ENCODE measurements around the gene RPGR. TPM values are rescaled to one million over a fixed set of nuclear protein-coding genes. Genes with fewer than 3 reads are reported as not detected.

RPGR gene
- polyA plus RNA-seq, 1 donor from 2014 or later = 3.7 TPM

DNA sequence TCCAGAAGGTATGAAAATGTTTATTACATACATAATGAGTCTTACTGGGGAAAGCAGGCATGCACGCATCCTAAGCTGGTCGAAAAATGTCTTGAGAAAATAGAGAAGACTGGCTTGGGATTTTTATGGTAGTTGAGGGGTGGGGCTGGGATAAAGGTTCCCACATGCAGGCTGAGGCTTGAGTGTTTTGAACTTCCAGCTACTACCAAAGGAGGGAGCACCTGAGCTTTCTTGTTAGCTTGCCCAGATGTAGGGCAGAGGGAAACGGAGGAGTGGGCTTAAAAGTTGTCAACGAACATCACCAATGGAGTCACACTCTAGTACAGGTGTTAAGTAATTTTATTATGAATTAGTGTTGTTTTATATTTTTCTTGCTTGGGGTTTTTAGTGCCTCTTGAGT, 67.1 kb downstream of the RPGR start:
- H3K36me3 Mint-ChIP-seq = no peaks in the 10 kb centered on the region
- peaks cover 4% of the 10 kb centered on the region for H3K27me3 Mint-ChIP-seq
- H3K9me3 Mint-ChIP-seq = peaks cover 0 to 3% (median 0%) of the 10 kb centered on the region in 3 donors

GRCh38 chrX:38256019-38256418, 71.3 kb downstream of the RPGR start:
- H3K4me1 Mint-ChIP-seq = peaks cover 0 to 1% (median 0%) of the 10 kb centered on the region in 3 donors
- no peak overlapping the region for H3K4me3 Mint-ChIP-seq
- no peak overlapping the region for H3K27ac Mint-ChIP-seq
- H3K27me3 Mint-ChIP-seq = peaks cover 14% of the 10 kb centered on the region
- peaks cover 0 to 3% (median 0%) of the 10 kb centered on the region in 3 donors for H3K9me3 Mint-ChIP-seq
- H3K36me3 Mint-ChIP-seq = no peaks in the 10 kb centered on the region

More for the DNA sequence above, 67.1 kb downstream of the RPGR start:
- Mint-ChIP-seq H3K4me3 (no peak overlapping the region), H3K4me1 (peaks cover 0 to 1% (median 0%) of the 10 kb centered on the region in 3 donors), H3K27ac (no peak overlapping the region)

DNA sequence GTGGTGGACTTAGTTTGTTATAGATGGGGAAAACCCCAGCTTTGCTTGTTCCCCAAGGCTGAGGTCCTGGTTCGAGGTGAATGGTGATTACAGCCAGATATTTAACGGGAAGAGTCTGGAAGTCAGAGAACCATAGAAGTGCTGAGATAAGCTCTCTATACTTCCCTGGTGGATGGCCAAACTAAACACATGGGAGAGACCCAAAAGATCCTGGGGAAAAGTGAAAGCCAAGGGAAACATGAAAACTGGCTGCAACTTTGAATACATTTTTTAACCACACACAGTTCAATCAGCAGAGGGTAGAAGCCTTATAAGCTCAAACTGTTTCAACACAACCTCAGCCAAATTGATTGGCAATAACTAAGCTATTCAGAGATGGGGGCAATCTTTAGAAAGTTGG, 77.3 kb downstream of the RPGR start:
- Mint-ChIP-seq H3K27me3 (peaks cover 10% of the 10 kb centered on the region), H3K4me3 (no peak overlapping the region), H3K4me1 (no peaks in the 10 kb centered on the region)

DNA sequence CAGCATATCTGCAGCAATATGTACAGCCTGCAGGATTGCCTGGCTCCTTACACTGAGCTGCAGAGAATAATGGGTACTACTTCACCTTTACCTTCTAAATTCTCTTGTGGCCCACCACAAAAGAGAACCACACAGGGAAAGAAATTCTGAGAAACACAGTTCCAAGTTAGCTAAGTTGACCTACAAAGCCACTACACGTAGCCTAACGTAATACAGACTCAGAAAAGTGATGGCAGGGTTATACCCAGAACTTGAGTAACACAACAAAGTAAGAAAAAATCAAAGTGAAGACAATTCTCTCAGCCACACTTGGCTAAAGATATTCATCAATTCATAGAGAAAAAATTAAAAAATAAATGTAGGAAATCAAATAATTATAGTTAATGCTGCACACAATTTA, 80.3 kb downstream of the RPGR start:
- H3K4me1 Mint-ChIP-seq = no peaks in the 10 kb centered on the region
- H3K27me3 Mint-ChIP-seq = peaks cover 10% of the 10 kb centered on the region
- no peaks in the 10 kb centered on the region for H3K36me3 Mint-ChIP-seq
- H3K9me3 Mint-ChIP-seq = no peaks in the 10 kb centered on the region
- H3K27ac Mint-ChIP-seq = no peak overlapping the region
- no peak overlapping the region for H3K4me3 Mint-ChIP-seq

More for the DNA sequence above, 77.3 kb downstream of the RPGR start:
- Mint-ChIP-seq H3K27ac (no peak overlapping the region), H3K9me3 (no peaks in the 10 kb centered on the region), H3K36me3 (no peaks in the 10 kb centered on the region)

DNA sequence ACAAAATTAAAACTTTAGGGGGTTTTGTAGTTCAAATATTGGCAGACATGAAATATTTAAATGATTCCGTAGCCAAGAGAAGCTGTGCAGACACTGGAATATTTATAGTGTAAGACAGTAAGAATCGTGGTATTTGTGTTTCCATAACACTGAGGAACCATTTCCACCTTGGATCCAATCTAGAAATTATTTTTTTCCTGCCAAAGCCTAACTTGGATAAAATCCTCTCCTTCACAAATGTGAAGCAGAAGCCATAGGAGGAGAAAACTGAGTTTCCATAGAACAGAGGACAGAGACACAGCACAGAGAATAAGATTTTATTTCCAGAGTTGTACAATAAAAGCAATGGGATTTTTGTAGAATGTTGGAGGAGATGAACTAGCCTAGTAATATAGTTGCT, 86.8 kb downstream of the RPGR start:
- Mint-ChIP-seq H3K36me3 (no peaks in the 10 kb centered on the region), H3K4me3 (no peak overlapping the region), H3K9me3 (no peaks in the 10 kb centered on the region), H3K27me3 (peaks cover 5% of the 10 kb centered on the region), H3K27ac (no peak overlapping the region), H3K4me1 (no peaks in the 10 kb centered on the region)

GRCh38 chrX:38236901-38237615, 90.3 kb downstream of the RPGR start:
- H3K27ac Mint-ChIP-seq = no peak overlapping the region
- H3K4me3 Mint-ChIP-seq = no peak overlapping the region
- H3K27me3 Mint-ChIP-seq = peaks cover 2% of the 10 kb centered on the region
- H3K36me3 Mint-ChIP-seq = no peaks in the 10 kb centered on the region
- H3K9me3 Mint-ChIP-seq = no peaks in the 10 kb centered on the region
- no peaks in the 10 kb centered on the region for H3K4me1 Mint-ChIP-seq

DNA sequence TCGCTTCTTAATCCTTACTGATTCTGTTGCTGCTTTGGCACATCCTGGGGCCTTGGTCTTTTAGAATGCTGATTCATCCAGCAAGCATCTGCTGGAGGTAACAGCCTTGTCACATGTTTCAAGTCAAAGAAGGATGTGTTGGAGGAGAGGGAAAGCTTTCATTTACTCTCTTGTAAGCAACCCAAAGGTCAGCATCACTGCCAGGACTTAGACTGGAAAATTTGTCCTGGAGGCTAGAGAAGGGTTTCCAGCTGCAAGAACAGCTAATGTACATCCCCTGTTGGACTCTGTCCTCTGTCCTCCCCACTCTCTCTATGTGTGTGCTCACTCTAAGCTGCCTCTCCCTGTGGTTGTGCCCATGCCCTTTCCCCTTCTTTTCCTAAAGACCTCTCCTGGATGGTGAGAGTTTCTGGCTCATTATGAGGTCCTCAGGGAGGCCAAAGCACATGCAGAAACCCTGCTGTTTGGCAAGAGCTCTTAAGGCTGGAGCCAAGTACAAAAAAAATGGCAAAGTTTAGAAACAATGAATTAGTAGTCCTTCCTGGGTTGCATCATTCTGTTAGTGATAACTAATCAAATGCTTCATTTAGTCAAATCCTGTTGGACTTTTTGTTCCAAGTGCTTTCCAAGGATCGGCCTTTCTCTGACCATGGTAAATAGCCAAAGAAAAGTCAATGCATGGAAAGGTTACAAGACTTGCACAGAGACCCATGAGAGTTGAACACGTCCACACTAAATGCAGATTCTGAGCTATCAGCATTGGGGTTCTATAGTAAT, 93.2 kb downstream of the RPGR start:
- no peaks in the 10 kb centered on the region for H3K4me1 Mint-ChIP-seq
- peaks cover 2% of the 10 kb centered on the region for H3K27me3 Mint-ChIP-seq
- no peak overlapping the region for H3K4me3 Mint-ChIP-seq
- H3K27ac Mint-ChIP-seq = no peak overlapping the region
- H3K36me3 Mint-ChIP-seq = no peaks in the 10 kb centered on the region
- no peaks in the 10 kb centered on the region for H3K9me3 Mint-ChIP-seq

- H3K27ac Mint-ChIP-seq = no peak overlapping the region
- H3K4me3 Mint-ChIP-seq = no peak overlapping the region
- no peaks in the 10 kb centered on the region for H3K27me3 Mint-ChIP-seq
- H3K4me1 Mint-ChIP-seq = no peaks in the 10 kb centered on the region
- H3K36me3 Mint-ChIP-seq = no peaks in the 10 kb centered on the region
- H3K9me3 Mint-ChIP-seq = peaks cover 0 to 4% (median 0%) of the 10 kb centered on the region in 3 donors
These were observed 95.1 kb downstream of the RPGR start for GRCh38 chrX:38232079-38232686.

- H3K9me3 Mint-ChIP-seq = peaks cover 0 to 4% (median 0%) of the 10 kb centered on the region in 3 donors
These were observed 102.2 kb downstream of the RPGR start for GRCh38 chrX:38225093-38225492.

GRCh38 chrX:38224160-38224559, 103.1 kb downstream of the RPGR start:
- no peak overlapping the region for H3K27ac Mint-ChIP-seq

More at GRCh38 chrX:38225093-38225492, 102.2 kb downstream of the RPGR start:
- H3K27ac Mint-ChIP-seq = no peak overlapping the region
- H3K27me3 Mint-ChIP-seq = peaks cover 18% of the 10 kb centered on the region
- no peak overlapping the region for H3K4me3 Mint-ChIP-seq
- H3K4me1 Mint-ChIP-seq = peaks cover 0 to 4% (median 4%) of the 10 kb centered on the region in 3 donors
- no peaks in the 10 kb centered on the region for H3K36me3 Mint-ChIP-seq

GRCh38 chrX:38221391-38221929, 105.8 kb downstream of the RPGR start:
- H3K27me3 Mint-ChIP-seq = peaks cover 33% of the 10 kb centered on the region
- H3K4me1 Mint-ChIP-seq = peaks cover 0 to 7% (median 6%) of the 10 kb centered on the region in 3 donors
- no peaks in the 10 kb centered on the region for H3K9me3 Mint-ChIP-seq
- H3K36me3 Mint-ChIP-seq = no peaks in the 10 kb centered on the region
- H3K4me3 Mint-ChIP-seq = no peak overlapping the region
- no peak overlapping the region for H3K27ac Mint-ChIP-seq

More at GRCh38 chrX:38224160-38224559, 103.1 kb downstream of the RPGR start:
- no peaks in the 10 kb centered on the region for H3K36me3 Mint-ChIP-seq
- peaks cover 0 to 4% (median 0%) of the 10 kb centered on the region in 3 donors for H3K9me3 Mint-ChIP-seq
- H3K4me3 Mint-ChIP-seq = no peak overlapping the region
- H3K27me3 Mint-ChIP-seq = peaks cover 24% of the 10 kb centered on the region
- H3K4me1 Mint-ChIP-seq = peaks cover 0 to 7% (median 4%) of the 10 kb centered on the region in 3 donors

- Mint-ChIP-seq H3K36me3 (no peaks in the 10 kb centered on the region), H3K4me1 (peaks cover 0 to 7% (median 6%) of the 10 kb centered on the region in 3 donors), H3K9me3 (no peaks in the 10 kb centered on the region), H3K27ac (no peak within 1 kb of the TSS), H3K27me3 (peaks cover 32% of the 10 kb centered on the region), H3K4me3 (peak within 1 kb of the TSS in 3 of 4 donors; percentile 12 to 76 (median 25))
These were observed 106.6 kb downstream of the RPGR start, which contains the start of gene SRPX for GRCh38 chrX:38220415-38221390. Gene SRPX (minus strand): TSS chrX:38220871. CDS start chrX:38220792, 79 bp downstream.

DNA sequence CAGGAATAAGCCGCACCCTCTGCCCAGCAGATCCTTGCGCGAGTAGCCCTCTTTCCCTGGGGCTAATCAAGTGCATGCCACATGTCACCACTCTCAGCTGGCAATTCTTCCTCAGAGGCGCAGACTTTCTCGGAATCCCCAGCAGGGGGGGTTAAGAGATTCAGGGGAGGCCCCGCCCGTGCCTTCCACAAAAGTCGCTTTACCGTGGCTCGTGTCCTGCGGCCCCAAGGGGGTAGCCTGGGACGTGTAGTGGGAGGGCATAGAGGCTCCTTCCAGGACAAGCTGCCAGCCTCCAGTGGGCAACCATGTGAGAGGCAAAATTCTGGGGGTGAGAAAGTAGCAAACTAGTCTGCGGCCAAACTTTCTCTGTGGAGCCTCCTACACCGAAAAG, 107.3 kb downstream of the RPGR start:
- peak overlapping the region in 2 of 4 donors; percentile 12 to 76 for H3K4me3 Mint-ChIP-seq
- peaks cover 30% of the 10 kb centered on the region for H3K27me3 Mint-ChIP-seq
- no peaks in the 10 kb centered on the region for H3K36me3 Mint-ChIP-seq
- H3K4me1 Mint-ChIP-seq = peaks cover 0 to 7% (median 6%) of the 10 kb centered on the region in 3 donors
- no peak overlapping the region for H3K27ac Mint-ChIP-seq
- no peaks in the 10 kb centered on the region for H3K9me3 Mint-ChIP-seq

Measured in IgD-negative memory B cell (primary cell).